Loucy (cell line): ENCODE data around the gene GDF7.

ENCODE experiments used
- H2AFZ ChIP-seq: fragments of 200-600 bp; sonication (generic); 2 replicates; pipeline ENCODE4 v1.6.0; 2016; ENCODE audit warnings: antibody characterized with exemption, mild to moderate bottlenecking, low read length, moderate library complexity
- H3F3A ChIP-seq: fragments of 200-600 bp; 2 replicates; pipeline ENCODE4 v1.6.0; 2016; ENCODE audit warnings: antibody characterized with exemption, low read depth, mild to moderate bottlenecking
- H3K27me3 ChIP-seq: fragments of 200-600 bp; sonication (generic); 2 replicates; pipeline ENCODE4 v1.6.1; 2014; ENCODE audit warnings: low read length, mild to moderate bottlenecking; ENCODE audit not compliant: insufficient read depth, poor library complexity, severe bottlenecking
- H3K36me3 ChIP-seq: fragments of 200-600 bp; sonication (generic); 2 replicates; pipeline ENCODE4 v1.6.1; 2016; ENCODE audit warnings: low read length; ENCODE audit not compliant: insufficient read depth
- H3K4me1 ChIP-seq: fragments of 200-600 bp; sonication (generic); 2 replicates; pipeline ENCODE4 v1.5.1; 2014; ENCODE audit warnings: low read length, mild to moderate bottlenecking; ENCODE audit not compliant: insufficient read depth, poor library complexity, severe bottlenecking
- H3K4me2 ChIP-seq: fragments of 200-600 bp; sonication (generic); 2 replicates; pipeline ENCODE4 v1.6.0; 2014; ENCODE audit warnings: antibody characterized with exemption, low read length, low read depth, mild to moderate bottlenecking; ENCODE audit not compliant: poor library complexity, severe bottlenecking
- H3K4me3 ChIP-seq: fragments of 200-600 bp; sonication (generic); 2 replicates; pipeline ENCODE4 v1.5.1; 2014; ENCODE audit warnings: low read length, mild to moderate bottlenecking, mixed read lengths; ENCODE audit not compliant: poor library complexity, severe bottlenecking
- H3K79me2 ChIP-seq: fragments of 200-600 bp; sonication (generic); 2 replicates; pipeline ENCODE4 v1.6.1; 2014; ENCODE audit warnings: low read length; ENCODE audit not compliant: insufficient read depth
- H3K9ac ChIP-seq: fragments of 200-600 bp; sonication (generic); 2 replicates; pipeline ENCODE4 v1.6.0; 2014; ENCODE audit warnings: mild to moderate bottlenecking, low read depth, low read length, moderate library complexity; ENCODE audit not compliant: poor library complexity, severe bottlenecking
- H3K9me2 ChIP-seq: fragments of 200-600 bp; sonication (generic); replicated peaks from 2 replicates; pipeline ENCODE4 v1.6.1; 2016; ENCODE audit warnings: low read depth, low read length, mixed read lengths
- H3K9me3 ChIP-seq: fragments of 200-600 bp; sonication (generic); 2 replicates; pipeline ENCODE4 v1.6.1; 2014; ENCODE audit warnings: mild to moderate bottlenecking, antibody characterized with exemption, low read length, low read depth; ENCODE audit not compliant: insufficient read depth
- H4K20me1 ChIP-seq: fragments of 200-600 bp; sonication (generic); 2 replicates; pipeline ENCODE4 v1.6.0; 2014; ENCODE audit warnings: antibody characterized with exemption, low read length, mild to moderate bottlenecking; ENCODE audit not compliant: insufficient read depth, poor library complexity, severe bottlenecking
- EZH2phosphoT487 ChIP-seq: fragments of 200-600 bp; IDR thresholded peaks from 2 replicates; pipeline ENCODE4 v1.6.1; 2018; ENCODE audit warnings: antibody characterized with exemption, mild to moderate bottlenecking, moderate library complexity, borderline replicate concordance
- TF ChIP-seq, protein P1 (sequence below): fragments of 200-600 bp; sonication (generic); conservative IDR thresholded peaks from 2 replicates; pipeline ENCODE4 v1.5.1; 2014; ENCODE audit warnings: mild to moderate bottlenecking, antibody characterized with exemption, low read length

The GDF7 gene

DNA sequence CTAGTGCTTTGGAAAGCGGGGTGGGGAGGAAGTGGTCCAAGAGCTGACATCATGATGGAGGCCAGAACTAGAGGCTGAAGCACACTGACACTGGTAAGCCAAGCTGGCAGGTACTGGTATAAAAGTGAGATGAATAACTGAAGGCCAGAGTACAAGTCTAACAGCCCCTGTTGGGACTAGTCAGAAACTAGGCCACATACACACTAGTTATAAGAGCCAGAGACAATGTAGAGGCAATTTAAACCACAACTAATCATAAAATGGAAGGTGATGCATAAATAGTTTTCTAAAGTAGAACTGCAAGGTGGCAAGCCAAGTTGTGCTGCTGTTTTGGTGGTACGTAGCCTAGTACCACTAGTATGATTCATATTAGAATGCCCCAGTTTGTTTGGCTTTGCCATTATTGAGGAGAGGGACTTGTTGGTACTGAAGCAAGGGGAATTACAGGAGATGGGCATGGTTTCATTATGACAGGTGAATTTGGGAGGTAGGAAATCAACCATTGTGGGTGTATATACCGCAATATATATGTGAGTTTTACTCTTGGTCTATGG lies 57.6 kb downstream of the GDF7 start:
- no peaks in the 10 kb centered on the region for H3K79me2 ChIP-seq
- no peaks in the 10 kb centered on the region for H3K4me1 ChIP-seq
- no peak overlapping the region for H3K4me2 ChIP-seq
- no peak overlapping the region for H2AFZ ChIP-seq
- H3F3A ChIP-seq, result no peaks in the 10 kb centered on the region
- H3K9me2 ChIP-seq, result no peaks in the 10 kb centered on the region
- H3K36me3 ChIP-seq, result no peaks in the 10 kb centered on the region
- H3K9ac ChIP-seq, result no peak overlapping the region
- H4K20me1 ChIP-seq, result no peaks in the 10 kb centered on the region
- H3K4me3 ChIP-seq, result no peak overlapping the region
- no peak for TF ChIP-seq EZH2phosphoT487
- TF ChIP-seq, protein P1, sequence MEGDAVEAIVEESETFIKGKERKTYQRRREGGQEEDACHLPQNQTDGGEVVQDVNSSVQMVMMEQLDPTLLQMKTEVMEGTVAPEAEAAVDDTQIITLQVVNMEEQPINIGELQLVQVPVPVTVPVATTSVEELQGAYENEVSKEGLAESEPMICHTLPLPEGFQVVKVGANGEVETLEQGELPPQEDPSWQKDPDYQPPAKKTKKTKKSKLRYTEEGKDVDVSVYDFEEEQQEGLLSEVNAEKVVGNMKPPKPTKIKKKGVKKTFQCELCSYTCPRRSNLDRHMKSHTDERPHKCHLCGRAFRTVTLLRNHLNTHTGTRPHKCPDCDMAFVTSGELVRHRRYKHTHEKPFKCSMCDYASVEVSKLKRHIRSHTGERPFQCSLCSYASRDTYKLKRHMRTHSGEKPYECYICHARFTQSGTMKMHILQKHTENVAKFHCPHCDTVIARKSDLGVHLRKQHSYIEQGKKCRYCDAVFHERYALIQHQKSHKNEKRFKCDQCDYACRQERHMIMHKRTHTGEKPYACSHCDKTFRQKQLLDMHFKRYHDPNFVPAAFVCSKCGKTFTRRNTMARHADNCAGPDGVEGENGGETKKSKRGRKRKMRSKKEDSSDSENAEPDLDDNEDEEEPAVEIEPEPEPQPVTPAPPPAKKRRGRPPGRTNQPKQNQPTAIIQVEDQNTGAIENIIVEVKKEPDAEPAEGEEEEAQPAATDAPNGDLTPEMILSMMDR, result no peak
- H3K9me3 ChIP-seq, result no peaks in the 10 kb centered on the region
- H3K27me3 ChIP-seq, result no peaks in the 10 kb centered on the region

DNA sequence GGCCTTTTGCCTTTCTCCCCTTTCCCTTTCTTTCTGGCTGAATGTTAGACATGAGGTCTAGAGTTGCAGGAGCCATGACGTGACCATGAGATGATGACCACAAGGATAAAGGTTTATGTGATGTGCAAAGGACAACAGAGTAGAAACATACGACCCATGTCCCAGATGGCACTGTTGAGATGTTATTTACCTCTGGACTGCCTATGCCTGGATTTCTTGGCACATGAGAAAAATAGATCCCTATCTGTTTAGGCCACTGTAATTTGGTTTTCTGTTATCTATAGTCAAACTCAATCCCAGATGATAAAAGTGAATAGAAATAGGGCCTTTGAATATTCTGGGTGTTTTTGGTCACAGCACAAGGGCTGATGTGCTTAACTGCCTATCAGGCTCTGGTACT lies 58.8 kb downstream of the GDF7 start:
- Histone ChIP-seq H4K20me1 (no peaks in the 10 kb centered on the region), H3K4me3 (no peak overlapping the region), H2AFZ (no peak overlapping the region), H3K27me3 (no peaks in the 10 kb centered on the region), H3K4me2 (no peak overlapping the region), H3K9me2 (no peaks in the 10 kb centered on the region), H3F3A (no peaks in the 10 kb centered on the region), H3K4me1 (no peaks in the 10 kb centered on the region), H3K9me3 (no peaks in the 10 kb centered on the region), H3K79me2 (no peaks in the 10 kb centered on the region), H3K9ac (no peak overlapping the region), H3K36me3 (no peaks in the 10 kb centered on the region)
- TF ChIP-seq EZH2phosphoT487, result no peak
- TF ChIP-seq, protein P1, result no peak

DNA sequence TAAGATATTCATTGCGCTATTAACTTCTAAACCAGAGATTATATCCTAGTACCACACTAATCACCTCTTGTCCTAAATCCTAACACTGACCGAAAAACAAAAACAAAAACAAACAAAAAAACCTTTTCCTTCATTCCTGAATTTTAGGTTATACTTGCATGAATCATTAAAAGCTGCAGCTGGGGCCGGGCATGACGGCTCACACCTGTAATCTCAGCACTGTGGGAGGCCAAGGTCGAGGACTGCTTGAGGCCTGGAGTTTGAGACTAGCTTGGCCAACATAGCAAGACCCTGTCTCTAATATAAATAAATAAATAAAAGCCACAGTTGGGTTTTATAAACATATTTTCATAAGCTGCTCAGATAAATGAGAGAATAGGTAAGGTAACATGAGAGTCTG lies 60.0 kb downstream of the GDF7 start:
- no peaks in the 10 kb centered on the region for H3K79me2 ChIP-seq
- H3K9me2 ChIP-seq, result no peaks in the 10 kb centered on the region
- H3K4me1 ChIP-seq, result no peaks in the 10 kb centered on the region
- TF ChIP-seq, protein P1, result no peak
- no peak for TF ChIP-seq EZH2phosphoT487
- H3K4me2 ChIP-seq, result no peak overlapping the region
- H3K27me3 ChIP-seq, result no peaks in the 10 kb centered on the region
- no peak overlapping the region for H3K9ac ChIP-seq
- no peak overlapping the region for H2AFZ ChIP-seq
- no peaks in the 10 kb centered on the region for H3K36me3 ChIP-seq
- no peak overlapping the region for H3K4me3 ChIP-seq
- no peaks in the 10 kb centered on the region for H3F3A ChIP-seq
- H4K20me1 ChIP-seq, result no peaks in the 10 kb centered on the region
- no peaks in the 10 kb centered on the region for H3K9me3 ChIP-seq
